ENCODE data around the gene VWA8.

Gene VWA8

GRCh38 chr13:41565846-41566245 is 395.1 kb downstream of the VWA8 start:
- H3K4me3 ChIP-seq (ENCODE audit: low read length): no peak overlapping the region
- TF ChIP-seq ZNF274 (IDR thresholded peaks at IDR 0.05; ENCODE audit: low read depth, low read length): no peak

GRCh38 chr13:41565216-41565615 is 395.7 kb downstream of the VWA8 start:
- TF ChIP-seq ZNF274 (IDR thresholded peaks at IDR 0.05; ENCODE audit: low read depth, low read length): no peak
- no peak overlapping the region for H3K4me3 ChIP-seq (ENCODE audit: low read length)

GRCh38 chr13:41563984-41564365 is 396.9 kb downstream of the VWA8 start:
- TF ChIP-seq ZNF274 (IDR thresholded peaks at IDR 0.05; ENCODE audit: low read depth, low read length): no peak
- H3K4me3 ChIP-seq (ENCODE audit: low read length): no peak overlapping the region

- no peak for TF ChIP-seq ZNF274 (IDR thresholded peaks at IDR 0.05; ENCODE audit: low read depth, low read length)
Observed at GRCh38 chr13:41563341-41563983, 397.4 kb downstream of the VWA8 start.

GRCh38 chr13:41562541-41563178 is 398.2 kb downstream of the VWA8 start:
- no peak overlapping the region for H3K4me3 ChIP-seq (ENCODE audit: low read length)
- TF ChIP-seq ZNF274 (IDR thresholded peaks at IDR 0.05; ENCODE audit: low read depth, low read length): no peak

More at GRCh38 chr13:41563341-41563983, 397.4 kb downstream of the VWA8 start:
- no peak overlapping the region for H3K4me3 ChIP-seq (ENCODE audit: low read length)

- H3K4me3 ChIP-seq (ENCODE audit: low read length): no peak overlapping the region
- TF ChIP-seq ZNF274 (IDR thresholded peaks at IDR 0.05; ENCODE audit: low read depth, low read length): no peak
Observed at GRCh38 chr13:41562083-41562482, 398.8 kb downstream of the VWA8 start.

GRCh38 chr13:41561170-41561569 is 399.7 kb downstream of the VWA8 start:
- H3K4me3 ChIP-seq (ENCODE audit: low read length): no peak overlapping the region
- no peak for TF ChIP-seq ZNF274 (IDR thresholded peaks at IDR 0.05; ENCODE audit: low read depth, low read length)

GRCh38 chr13:41558781-41559560 is 401.9 kb downstream of the VWA8 start:
- TF ChIP-seq ZNF274 (IDR thresholded peaks at IDR 0.05; ENCODE audit: low read depth, low read length): no peak
- H3K4me3 ChIP-seq (ENCODE audit: low read length): no peak overlapping the region

- no peak overlapping the region for H3K4me3 ChIP-seq (ENCODE audit: low read length)
- no peak for TF ChIP-seq ZNF274 (IDR thresholded peaks at IDR 0.05; ENCODE audit: low read depth, low read length)
Observed at GRCh38 chr13:41557719-41558118, 403.2 kb downstream of the VWA8 start.

GRCh38 chr13:41554626-41555386 is 406.1 kb downstream of the VWA8 start:
- TF ChIP-seq ZNF274 (IDR thresholded peaks at IDR 0.05; ENCODE audit: low read depth, low read length): no peak

GRCh38 chr13:41554180-41554579 is 406.7 kb downstream of the VWA8 start:
- TF ChIP-seq ZNF274 (IDR thresholded peaks at IDR 0.05; ENCODE audit: low read depth, low read length): no peak
- H3K4me3 ChIP-seq (ENCODE audit: low read length): no peak overlapping the region

More at GRCh38 chr13:41554626-41555386, 406.1 kb downstream of the VWA8 start:
- no peak overlapping the region for H3K4me3 ChIP-seq (ENCODE audit: low read length)

GRCh38 chr13:41552031-41552430 is 408.9 kb downstream of the VWA8 start:
- H3K4me3 ChIP-seq (ENCODE audit: low read length): no peak overlapping the region
- TF ChIP-seq ZNF274 (IDR thresholded peaks at IDR 0.05; ENCODE audit: low read depth, low read length): no peak

GRCh38 chr13:41550276-41550675 is 410.6 kb downstream of the VWA8 start:
- TF ChIP-seq ZNF274 (IDR thresholded peaks at IDR 0.05; ENCODE audit: low read depth, low read length): no peak
- H3K4me3 ChIP-seq (ENCODE audit: low read length): no peak overlapping the region

GRCh38 chr13:41549491-41549890 is 411.4 kb downstream of the VWA8 start:
- no peak for TF ChIP-seq ZNF274 (IDR thresholded peaks at IDR 0.05; ENCODE audit: low read depth, low read length)
- H3K4me3 ChIP-seq (ENCODE audit: low read length): no peak overlapping the region

Data from GM08714 (cell line).